ENCODE results near the gene ADAMTS9. TPM values are rescaled to one million over a fixed set of nuclear protein-coding genes. Genes with fewer than 3 reads are reported as not detected.

The ADAMTS9 gene
- total and polyA plus RNA-seq, 7 donors, result 6.7 to 65.8 (median 16.1) TPM

DNA sequence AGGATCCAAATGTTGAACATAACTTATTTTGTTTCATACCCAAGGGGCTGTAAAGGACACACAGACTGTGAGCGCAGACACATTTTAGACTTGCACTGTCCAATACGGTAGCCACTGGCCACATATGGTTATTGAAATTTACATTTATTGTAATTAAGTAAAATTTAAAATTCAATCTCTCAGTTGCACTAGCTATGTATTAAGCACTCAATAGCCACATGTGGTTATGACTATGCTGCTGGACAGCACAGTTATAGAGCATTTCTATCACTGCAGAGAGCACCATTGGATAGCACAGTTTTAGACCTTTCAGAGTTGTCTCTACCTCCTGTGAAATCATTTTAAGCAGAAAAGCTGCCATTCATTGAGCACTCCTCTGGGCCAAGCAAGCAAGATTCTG lies 204.3 kb downstream of the ADAMTS9 start:
- H3K27ac ChIP-seq, result no peak overlapping the region
- no peaks in the 10 kb centered on the region for H3K36me3 ChIP-seq (ENCODE audit: insufficient read depth in 1 of 2, low read depth in 1 of 2)
- peaks cover 0 to 2% (median 0%) of the 10 kb centered on the region in 3 donors for H3K27me3 ChIP-seq (ENCODE audit: insufficient read depth in 3 of 3, low read length in 2 of 3)
- DNase-seq, result no peak
- no peaks in the 10 kb centered on the region for H3K9me3 ChIP-seq
- H3K4me1 ChIP-seq, result no peaks in the 10 kb centered on the region
- no peak for TF ChIP-seq CTCF (IDR thresholded peaks at IDR 0.05)
- no peak for ATAC-seq
- H3K4me3 ChIP-seq, result no peak overlapping the region
- intact Hi-C loops (cut with DNase I), result no loop called here
- WGBS, 3 donors, result 88 to 94% (median 89%) methylated on average over 2 of the region's 2 CpGs

GRCh38 chr3:64475037-64475436 lies 212.8 kb downstream of the ADAMTS9 start:
- DNase-seq, result no peak
- no peak overlapping the region for H3K4me3 ChIP-seq
- H3K9me3 ChIP-seq, result no peaks in the 10 kb centered on the region
- no peak for ATAC-seq
- no peak overlapping the region for H3K27ac ChIP-seq
- H3K27me3 ChIP-seq (ENCODE audit: insufficient read depth in 3 of 3, low read length in 2 of 3), result no peaks in the 10 kb centered on the region
- H3K36me3 ChIP-seq (ENCODE audit: insufficient read depth in 1 of 2, low read depth in 1 of 2), result no peaks in the 10 kb centered on the region
- 89 to 95% (median 91%) methylated on average over 1 of the region's 1 CpG for WGBS, 3 donors
- no peak for TF ChIP-seq CTCF (IDR thresholded peaks at IDR 0.05)
- intact Hi-C loops (cut with DNase I), result no loop called here
- no peaks in the 10 kb centered on the region for H3K4me1 ChIP-seq

DNA sequence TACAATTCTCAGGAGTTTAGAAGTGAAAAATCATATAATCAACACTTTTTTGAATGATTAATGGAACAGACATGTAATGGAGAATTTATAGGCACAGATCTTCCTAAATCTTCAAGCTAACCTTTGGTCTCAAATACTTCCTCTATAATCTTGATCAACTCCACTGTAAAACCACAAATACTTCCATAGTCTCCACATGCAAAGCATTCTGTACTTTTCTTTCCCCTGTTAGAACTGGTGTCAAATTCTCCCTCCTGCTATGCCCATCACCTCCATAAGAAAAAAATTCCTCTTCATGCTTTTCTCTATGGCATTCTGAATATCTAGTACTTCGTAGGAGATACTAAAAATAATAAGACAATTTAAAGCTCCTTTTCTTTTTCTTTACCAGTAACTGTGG lies 214.3 kb downstream of the ADAMTS9 start:
- 71 to 91% (median 82%) methylated on average over 1 of the region's 1 CpG for WGBS, 3 donors
- no peak overlapping the region for H3K4me3 ChIP-seq
- ATAC-seq (no peak), DNase-seq (no peak)
- intact Hi-C loops (cut with DNase I), result no loop called here
- no peaks in the 10 kb centered on the region for H3K4me1 ChIP-seq
- H3K36me3 ChIP-seq (ENCODE audit: insufficient read depth in 1 of 2, low read depth in 1 of 2), result no peaks in the 10 kb centered on the region
- H3K9me3 ChIP-seq, result no peaks in the 10 kb centered on the region
- no peak overlapping the region for H3K27ac ChIP-seq
- no peak for TF ChIP-seq CTCF (IDR thresholded peaks at IDR 0.05)
- H3K27me3 ChIP-seq (ENCODE audit: insufficient read depth in 3 of 3, low read length in 2 of 3), result no peaks in the 10 kb centered on the region

DNA sequence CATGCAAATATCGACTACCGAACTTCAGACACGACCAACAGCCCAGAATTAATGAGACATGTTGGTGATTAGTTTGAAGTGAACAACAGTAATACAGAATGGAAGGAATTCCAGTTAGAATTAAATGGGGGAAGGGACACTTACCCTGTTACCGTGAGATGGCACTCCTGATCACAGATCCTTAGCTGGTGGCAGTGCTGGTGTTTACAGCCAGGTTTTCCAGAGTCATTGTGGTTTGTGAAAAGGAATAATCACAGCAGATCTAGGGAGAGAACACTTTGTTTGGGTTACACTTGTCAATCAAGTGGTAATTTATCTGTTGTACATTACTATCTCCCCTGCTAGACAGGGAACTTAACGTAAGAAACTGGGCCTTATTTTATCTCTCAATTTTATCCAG lies 217.4 kb downstream of the ADAMTS9 start:
- DNase-seq (no peak), ATAC-seq (no peak)
- H3K27me3 ChIP-seq (ENCODE audit: insufficient read depth in 3 of 3, low read length in 2 of 3), result no peaks in the 10 kb centered on the region
- H3K4me3 ChIP-seq, result no peak overlapping the region
- no peaks in the 10 kb centered on the region for H3K36me3 ChIP-seq (ENCODE audit: insufficient read depth in 1 of 2, low read depth in 1 of 2)
- no peak for TF ChIP-seq CTCF (IDR thresholded peaks at IDR 0.05)
- 89 to 97% (median 93%) methylated on average over 5 of the region's 5 CpGs for WGBS, 3 donors
- intact Hi-C loops (cut with DNase I), result no loop called here
- no peak overlapping the region for H3K27ac ChIP-seq
- H3K9me3 ChIP-seq, result no peaks in the 10 kb centered on the region
- no peaks in the 10 kb centered on the region for H3K4me1 ChIP-seq

DNA sequence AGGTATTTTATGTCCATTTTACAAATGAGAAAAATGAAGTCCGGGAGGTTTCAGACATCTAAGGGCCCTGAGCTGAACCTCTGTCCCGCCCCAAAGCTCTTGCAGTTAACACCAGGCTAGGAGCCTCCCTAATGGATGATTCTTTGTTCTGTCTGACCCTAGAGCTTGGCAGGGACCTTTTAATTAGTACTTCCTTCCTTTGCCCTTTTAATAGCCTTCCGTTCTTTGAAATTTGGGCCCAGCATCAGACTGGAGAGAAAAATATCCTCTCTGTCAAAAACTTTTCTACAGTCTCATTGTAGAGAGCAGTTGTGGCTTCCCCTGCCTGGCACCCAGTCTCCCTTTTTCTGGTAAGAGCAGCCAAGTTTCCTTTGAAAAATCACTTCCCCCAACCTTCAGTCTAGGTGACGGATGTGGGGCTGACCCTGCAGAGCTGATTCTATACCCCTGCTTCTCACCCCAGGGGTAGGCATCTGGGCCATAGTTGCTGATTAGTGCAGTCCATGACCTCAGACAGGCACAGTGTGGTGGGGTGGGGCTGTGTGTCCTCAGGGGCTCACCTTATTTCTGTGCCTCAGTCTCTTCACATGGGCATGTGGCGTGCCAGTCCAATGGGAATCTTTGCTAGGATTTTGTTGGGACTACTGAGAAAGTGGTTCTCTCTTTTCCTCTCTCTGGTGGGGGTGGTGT lies 220.4 kb downstream of the ADAMTS9 start:
- TF ChIP-seq CTCF (IDR thresholded peaks at IDR 0.05), result no peak
- no peak overlapping the region for H3K4me3 ChIP-seq
- H3K9me3 ChIP-seq, result no peaks in the 10 kb centered on the region
- ATAC-seq (no peak), DNase-seq (no peak)
- H3K27me3 ChIP-seq (ENCODE audit: insufficient read depth in 3 of 3, low read length in 2 of 3), result no peaks in the 10 kb centered on the region
- intact Hi-C loops (cut with DNase I), result no loop called here
- no peaks in the 10 kb centered on the region for H3K4me1 ChIP-seq
- WGBS, 3 donors, result 68 to 72% (median 70%) methylated on average over 5 of the region's 5 CpGs
- H3K27ac ChIP-seq, result no peak overlapping the region
- no peaks in the 10 kb centered on the region for H3K36me3 ChIP-seq (ENCODE audit: insufficient read depth in 1 of 2, low read depth in 1 of 2)
